NCI-H187 (cell line): ENCODE measurements around the gene HMCN1.
A peak's percentile ranks its signal among the peaks of the same experiment; 100 is the strongest.

Experiments
- DNase-seq, 2 experiments: peaks; one replicate each; lab custom pipeline; 2025; lab: John Stamatoyannopoulos, UW

Gene HMCN1

GRCh38 chr1:185804608-185805007, 70.4 kb downstream of the HMCN1 start:
- no peak for DNase-seq

DNA sequence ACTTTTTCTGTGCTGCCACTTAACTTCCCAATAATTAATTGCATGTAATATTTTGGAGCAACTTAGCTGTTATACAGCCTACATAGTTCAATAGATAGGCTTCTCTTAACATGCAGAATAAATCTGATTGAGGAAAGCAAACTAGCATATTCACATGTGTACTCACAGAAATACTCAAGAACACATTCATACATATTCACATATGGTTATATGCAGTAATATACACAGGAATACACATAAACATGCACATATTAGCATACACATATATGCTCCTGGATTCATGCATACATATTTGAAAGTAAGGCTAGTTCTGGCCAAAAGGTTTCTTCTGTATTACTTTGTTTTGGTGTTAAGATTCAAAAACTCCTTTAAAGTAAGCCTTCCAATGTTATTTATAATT, 73.1 kb downstream of the HMCN1 start:
- DNase-seq, result no peak

GRCh38 chr1:185808631-185809030, 74.4 kb downstream of the HMCN1 start:
- DNase-seq, result no peak

DNA sequence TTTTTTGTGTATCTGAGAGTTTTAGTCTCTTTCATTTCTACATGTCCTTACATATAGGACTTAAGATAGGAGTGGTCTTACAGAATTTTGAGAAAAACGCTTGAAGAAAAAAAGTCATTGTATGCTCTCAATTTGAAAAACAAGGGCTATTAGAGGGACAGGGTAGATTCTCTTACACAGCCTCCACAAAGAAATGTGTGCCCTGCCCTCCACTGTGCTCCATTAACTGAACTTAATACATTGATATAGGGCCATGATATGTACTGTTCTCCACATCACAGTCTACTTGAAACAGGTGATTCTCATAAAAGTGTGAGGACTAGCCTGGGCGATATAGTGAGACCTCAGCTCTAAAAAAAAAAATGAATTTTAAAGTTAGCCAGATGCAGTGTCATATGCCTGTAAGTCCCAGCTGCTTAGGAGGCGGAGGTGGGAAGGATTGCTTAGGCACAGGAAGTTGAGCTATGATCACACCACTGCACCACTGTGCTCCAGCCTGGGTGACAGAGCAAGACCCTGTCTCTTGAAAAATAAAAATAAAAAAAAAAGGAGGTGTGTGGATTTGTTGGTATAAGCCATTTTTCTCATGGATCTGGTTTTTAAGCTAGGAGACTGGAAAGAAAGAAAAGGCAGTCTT, 77.0 kb downstream of the HMCN1 start:
- DNase-seq, result no peak

- no peak for DNase-seq
These were observed 78.7 kb downstream of the HMCN1 start for GRCh38 chr1:185812934-185813333.

- DNase-seq, result peak in 1 of 2 experiments; percentile 31
These were observed 79.3 kb downstream of the HMCN1 start for GRCh38 chr1:185813401-185813979.

GRCh38 chr1:185816460-185816859, 82.3 kb downstream of the HMCN1 start:
- no peak for DNase-seq

DNA sequence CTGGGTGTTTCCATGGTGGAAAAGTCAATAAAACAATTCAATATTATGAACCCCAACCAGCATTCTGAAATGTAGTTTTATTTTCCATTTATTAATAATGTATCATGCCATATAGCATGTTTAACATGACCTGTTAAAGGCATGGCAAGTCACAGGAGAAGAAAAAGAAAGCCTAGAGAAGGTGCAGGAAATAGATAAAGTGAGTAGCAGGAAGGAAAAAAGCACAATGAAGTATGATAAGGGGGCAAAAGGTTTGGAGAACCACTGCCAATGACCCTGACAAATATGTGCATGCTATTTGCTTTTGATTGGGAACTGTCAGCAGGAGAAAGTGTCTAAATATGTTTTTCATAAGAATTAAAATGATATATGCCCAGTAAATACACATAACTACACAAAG, 85.6 kb downstream of the HMCN1 start:
- DNase-seq, result no peak

- no peak for DNase-seq
These were observed 87.6 kb downstream of the HMCN1 start for GRCh38 chr1:185821612-185822385.

- DNase-seq, result no peak
These were observed 89.3 kb downstream of the HMCN1 start for GRCh38 chr1:185823467-185823866.

- no peak for DNase-seq
These were observed 89.9 kb downstream of the HMCN1 start for GRCh38 chr1:185824106-185824505.

DNA sequence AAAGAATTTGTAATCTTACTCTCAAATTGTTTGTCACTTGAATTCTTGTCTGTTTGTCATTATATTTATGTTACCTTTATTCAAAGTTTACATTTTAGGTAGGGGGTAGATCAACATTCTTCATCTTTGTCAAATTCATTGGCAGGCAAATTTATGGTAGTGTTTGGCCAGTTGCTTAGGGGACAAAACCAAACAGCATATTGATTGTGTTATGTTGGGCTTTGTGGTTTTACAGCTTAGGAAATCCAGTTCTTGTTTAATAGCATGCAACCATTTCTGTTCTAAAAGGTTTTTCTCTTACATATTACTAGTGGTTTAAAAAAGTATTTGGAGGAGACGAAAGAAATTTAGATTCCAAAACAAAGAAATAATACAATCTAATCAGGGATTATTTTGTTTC, 91.4 kb downstream of the HMCN1 start:
- no peak for DNase-seq

DNA sequence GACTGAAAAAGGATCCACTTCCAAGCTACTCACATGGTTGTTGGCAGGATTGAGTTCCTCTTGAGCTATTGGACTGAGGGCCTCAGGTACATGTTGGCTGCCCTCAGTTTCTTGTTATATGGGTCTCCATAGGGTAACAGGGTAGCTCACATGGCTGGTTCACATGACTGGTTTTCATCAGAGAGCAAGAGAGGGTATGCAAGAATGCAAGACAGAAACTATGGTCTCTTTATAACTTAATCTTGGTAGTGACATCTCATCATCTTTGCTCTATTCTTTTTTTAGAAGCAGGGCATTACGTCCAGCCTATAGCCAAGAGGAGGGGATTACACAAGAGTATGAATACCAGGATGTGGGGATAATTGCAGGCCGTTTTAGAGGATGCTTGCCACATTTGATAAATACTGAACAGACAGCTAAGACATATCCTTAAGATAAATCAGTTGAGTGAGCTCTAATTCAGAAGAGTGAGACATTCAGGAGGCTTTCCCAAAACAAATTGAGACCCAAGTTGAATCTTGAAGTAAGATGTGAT, 100.2 kb downstream of the HMCN1 start:
- no peak for DNase-seq

DNA sequence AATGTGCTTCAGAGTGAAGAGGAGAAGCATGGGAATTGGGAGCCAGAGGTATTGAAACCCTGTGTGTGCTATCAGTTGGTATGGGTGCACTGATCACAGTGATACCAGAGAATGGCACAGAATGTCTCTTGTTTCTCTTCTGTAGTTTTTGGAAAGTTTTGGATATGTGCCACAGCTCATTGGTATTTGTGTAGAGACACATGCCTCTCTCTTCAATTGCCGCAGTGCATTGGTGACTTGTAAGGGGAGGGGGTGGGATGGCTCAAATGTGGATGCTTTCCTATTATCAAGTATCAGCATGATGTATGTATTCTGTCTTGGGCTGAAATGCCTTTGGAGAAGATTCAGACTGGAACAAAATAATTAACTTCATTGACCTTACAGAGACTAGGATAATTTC, 101.0 kb downstream of the HMCN1 start:
- DNase-seq, result no peak

- no peak for DNase-seq
These were observed 103.5 kb downstream of the HMCN1 start for GRCh38 chr1:185837711-185838110.

DNA sequence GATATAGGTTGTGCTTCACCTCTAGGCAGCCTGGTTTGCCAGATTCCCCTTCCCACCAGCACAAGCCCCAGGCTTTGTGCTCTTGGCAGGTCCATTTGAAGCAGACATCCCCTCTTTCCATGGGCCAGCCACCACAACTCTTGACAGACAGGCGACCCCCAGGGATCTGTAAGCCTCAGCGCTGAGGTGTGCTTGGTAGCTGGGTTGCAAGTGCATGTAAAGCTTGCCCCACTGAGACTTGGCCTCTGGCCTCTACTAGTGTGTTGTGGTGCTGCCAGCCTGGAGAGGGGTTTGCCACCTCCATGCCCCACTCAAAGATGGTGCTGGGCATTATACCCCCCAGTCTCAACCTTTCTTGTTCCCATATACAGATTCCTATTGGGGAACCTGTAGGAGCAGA, 103.9 kb downstream of the HMCN1 start:
- DNase-seq, result no peak

GRCh38 chr1:185840880-185841279, 106.7 kb downstream of the HMCN1 start:
- DNase-seq, result no peak

DNA sequence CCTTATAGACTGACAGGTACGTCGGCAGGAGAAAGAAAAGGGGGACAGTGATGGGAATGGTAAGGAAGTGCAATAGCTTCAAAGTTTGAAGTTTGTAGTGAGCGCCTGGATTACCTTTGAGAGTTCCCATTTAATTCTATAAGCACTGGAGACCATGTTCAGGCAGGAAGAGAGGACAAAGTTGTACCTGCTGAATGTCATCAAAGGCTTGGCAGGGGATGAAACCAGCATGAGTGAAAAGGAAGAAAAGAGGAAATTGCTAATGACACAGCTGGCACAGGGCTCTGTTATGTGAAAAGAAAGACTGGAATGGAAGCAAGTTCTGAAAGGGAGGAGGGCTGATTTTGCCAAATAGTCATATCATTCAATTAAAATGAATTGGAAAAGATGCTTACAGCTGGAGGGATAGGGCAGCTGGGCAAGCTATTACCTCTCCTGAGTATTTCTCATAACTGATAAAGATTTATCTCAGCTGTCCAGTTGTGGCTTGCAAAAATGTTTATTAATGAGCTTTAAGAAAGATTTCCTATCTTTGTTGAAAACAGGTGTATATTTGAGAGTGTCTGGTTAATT, 109.2 kb downstream of the HMCN1 start:
- DNase-seq, result no peak

DNA sequence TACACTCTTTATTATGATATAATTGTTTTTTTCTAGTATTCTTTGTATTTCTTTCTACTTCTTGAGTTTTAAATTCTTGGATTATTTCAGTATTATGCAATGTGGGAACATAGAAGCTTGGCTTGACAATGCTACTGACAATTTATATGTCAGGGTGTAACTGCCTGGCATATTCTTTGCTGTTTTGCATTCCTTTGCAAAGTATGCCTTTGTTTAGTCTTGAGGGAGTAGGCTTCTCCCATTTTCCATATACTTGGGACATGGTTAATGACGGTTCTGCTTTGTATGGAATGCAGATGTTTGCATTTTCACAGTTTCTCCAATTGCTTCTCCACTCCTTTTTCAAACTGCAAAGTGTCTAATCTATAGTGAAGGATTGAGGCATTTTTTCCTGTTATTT, 109.8 kb downstream of the HMCN1 start:
- DNase-seq, result no peak

GRCh38 chr1:185846672-185847444, 112.7 kb downstream of the HMCN1 start:
- no peak for DNase-seq

GRCh38 chr1:185849014-185849413, 114.8 kb downstream of the HMCN1 start:
- DNase-seq, result no peak

GRCh38 chr1:185850366-185850765, 116.2 kb downstream of the HMCN1 start:
- no peak for DNase-seq
